Uterus (tissue), 4 donors: ENCODE results near the gene GMDS. TPM values are rescaled to one million over a fixed set of nuclear protein-coding genes. Genes with fewer than 3 reads are reported as not detected.

ENCODE experiments used
- DNase-seq, 2 donors: peaks; one replicate each; pipeline ENCODE4 v3.0.0-alpha.2; 2019 to 2020
- H3K27ac ChIP-seq, 2 donors: fragments of 200-600 bp; sonication (generic); 1 replicate in 1 of 2; 2 replicates in 1 of 2; pipeline ENCODE4 v1.5.1; 2016 to 2018
- H3K27me3 ChIP-seq, 2 donors: fragments of 200-600 bp; sonication (generic); one replicate each; pipeline ENCODE4 v1.5.1; 2018 to 2019; ENCODE audit warnings: control low read depth in 1 of 2
- H3K36me3 ChIP-seq, 2 donors: fragments of 200-600 bp; sonication (generic); one replicate each; pipeline ENCODE4 v1.5.1; 2019; ENCODE audit warnings: control low read depth in 1 of 2
- H3K4me1 ChIP-seq, 2 donors: fragments of 200-600 bp; sonication (generic); one replicate each; pipeline ENCODE4 v1.5.1; 2018 to 2019; ENCODE audit warnings: control low read depth in 1 of 2
- H3K4me3 ChIP-seq, 2 donors: fragments of 200-600 bp; sonication (generic); 1 replicate in 1 of 2; 2 replicates in 1 of 2; pipeline ENCODE4 v1.5.1; 2018 to 2019; ENCODE audit warnings: mild to moderate bottlenecking in 1 of 2
- H3K9me3 ChIP-seq, 2 donors: fragments of 200-600 bp; sonication (generic); one replicate each; pipeline ENCODE4 v1.5.1; 2019; ENCODE audit warnings: control low read depth in 1 of 2
- POLR2A ChIP-seq, 2 donors: fragments of 450-650 bp; IDR thresholded peaks; one replicate each; pipeline ENCODE4 v1.6.1; 2016; ENCODE audit warnings: antibody characterized with exemption in 2 of 2, mild to moderate bottlenecking in 1 of 2, moderate library complexity in 1 of 2
- intact Hi-C: fragments of 100-400 bp; cut with DNase I; formaldehyde crosslinking; loops from one replicate; pipeline ENCODE4 v1.15.1; 2023; ENCODE audit warnings: low total_unique reads
- total RNA-seq, 4 donors: library from RNA; depleted of rRNA in 3 of 4; stranded (reverse); fragments of >200 nt in 3 of 4; gene quantifications; one replicate each; pipeline versions ENCODE4 v1.1.0 to v1.2.4, GENCODE V29; 2014 to 2023
- TF ChIP-seq, protein P1 (sequence below), 4 experiments: fragments of 200-600 bp in 2 of 4; fragments of 450-650 bp in 2 of 4; sonication (generic) in 2 of 4; IDR thresholded peaks; one replicate each; pipeline ENCODE4 v1.5.1; 2016 to 2019; ENCODE audit warnings: antibody characterized with exemption in 4 of 4, mild to moderate bottlenecking in 2 of 4, moderate library complexity in 1 of 4
- donor health status: DM: yes; HTN: yes; CAD: no.

GMDS gene
- total RNA-seq, 4 donors from 2014 or later, result 5.3 to 17.4 (median 12.9) TPM

DNA sequence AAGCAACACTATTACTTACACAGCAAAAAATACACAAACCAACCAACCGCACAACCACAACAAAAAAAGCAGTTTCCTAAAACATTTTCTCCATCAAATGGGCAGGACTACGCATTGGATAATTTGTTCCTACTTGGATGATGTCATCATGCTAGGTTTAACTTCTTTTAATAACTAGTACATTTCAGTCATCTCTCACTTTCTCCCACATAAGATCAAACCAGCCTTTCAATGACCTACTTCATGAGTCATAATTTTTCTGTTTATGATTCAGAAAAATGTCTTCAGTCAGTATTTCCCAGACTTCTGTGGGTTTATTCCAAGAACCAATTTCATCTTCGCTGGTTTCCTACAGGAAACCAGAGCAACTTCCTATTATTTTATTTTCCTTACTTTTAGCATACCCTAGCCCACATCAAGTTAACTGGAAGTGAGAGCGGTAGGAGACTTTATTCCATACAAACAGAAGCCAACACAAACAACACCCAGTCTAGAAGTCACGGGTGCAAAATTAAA, 134.2 kb downstream of the GMDS start:
- Histone ChIP-seq H3K4me1 (no peaks in the 10 kb centered on the region), H3K4me3 (no peak overlapping the region), H3K27me3 (no peaks in the 10 kb centered on the region), H3K27ac (no peak overlapping the region), H3K9me3 (no peaks in the 10 kb centered on the region), H3K36me3 (no peaks in the 10 kb centered on the region)
- TF ChIP-seq POLR2A (IDR thresholded peaks at IDR 0.05), result no peak
- TF ChIP-seq, protein P1, sequence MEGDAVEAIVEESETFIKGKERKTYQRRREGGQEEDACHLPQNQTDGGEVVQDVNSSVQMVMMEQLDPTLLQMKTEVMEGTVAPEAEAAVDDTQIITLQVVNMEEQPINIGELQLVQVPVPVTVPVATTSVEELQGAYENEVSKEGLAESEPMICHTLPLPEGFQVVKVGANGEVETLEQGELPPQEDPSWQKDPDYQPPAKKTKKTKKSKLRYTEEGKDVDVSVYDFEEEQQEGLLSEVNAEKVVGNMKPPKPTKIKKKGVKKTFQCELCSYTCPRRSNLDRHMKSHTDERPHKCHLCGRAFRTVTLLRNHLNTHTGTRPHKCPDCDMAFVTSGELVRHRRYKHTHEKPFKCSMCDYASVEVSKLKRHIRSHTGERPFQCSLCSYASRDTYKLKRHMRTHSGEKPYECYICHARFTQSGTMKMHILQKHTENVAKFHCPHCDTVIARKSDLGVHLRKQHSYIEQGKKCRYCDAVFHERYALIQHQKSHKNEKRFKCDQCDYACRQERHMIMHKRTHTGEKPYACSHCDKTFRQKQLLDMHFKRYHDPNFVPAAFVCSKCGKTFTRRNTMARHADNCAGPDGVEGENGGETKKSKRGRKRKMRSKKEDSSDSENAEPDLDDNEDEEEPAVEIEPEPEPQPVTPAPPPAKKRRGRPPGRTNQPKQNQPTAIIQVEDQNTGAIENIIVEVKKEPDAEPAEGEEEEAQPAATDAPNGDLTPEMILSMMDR (IDR thresholded peaks at IDR 0.05), result no peak
- intact Hi-C loops, result no loop called here
- DNase-seq, result no peak

DNA sequence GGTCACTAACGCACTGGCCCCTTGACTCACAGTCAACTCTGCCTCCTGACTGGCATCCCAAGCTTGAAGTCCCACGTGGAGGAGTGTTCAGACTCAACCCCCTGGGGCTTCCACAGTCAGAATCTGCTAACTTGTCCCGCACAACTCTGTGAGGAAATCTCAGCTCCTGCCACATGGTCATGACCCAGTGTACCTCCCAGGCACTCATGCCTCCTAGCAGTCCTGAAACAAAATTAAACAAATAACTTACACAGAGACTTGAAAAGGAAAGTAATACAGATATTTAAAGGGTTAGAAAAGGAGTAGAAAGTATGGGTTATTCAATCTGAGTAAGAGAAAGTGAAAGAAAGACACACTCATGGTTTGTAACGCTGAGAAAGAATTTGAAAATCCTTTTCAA, 134.9 kb downstream of the GMDS start:
- no peaks in the 10 kb centered on the region for H3K4me1 ChIP-seq
- no peak overlapping the region for H3K27ac ChIP-seq
- H3K27me3 ChIP-seq, result no peaks in the 10 kb centered on the region
- no peak for DNase-seq
- intact Hi-C loops, result no loop called here
- H3K4me3 ChIP-seq, result no peak overlapping the region
- H3K36me3 ChIP-seq, result no peaks in the 10 kb centered on the region
- TF ChIP-seq, protein P1 (IDR thresholded peaks at IDR 0.05), result no peak
- TF ChIP-seq POLR2A (IDR thresholded peaks at IDR 0.05), result no peak
- no peaks in the 10 kb centered on the region for H3K9me3 ChIP-seq

DNA sequence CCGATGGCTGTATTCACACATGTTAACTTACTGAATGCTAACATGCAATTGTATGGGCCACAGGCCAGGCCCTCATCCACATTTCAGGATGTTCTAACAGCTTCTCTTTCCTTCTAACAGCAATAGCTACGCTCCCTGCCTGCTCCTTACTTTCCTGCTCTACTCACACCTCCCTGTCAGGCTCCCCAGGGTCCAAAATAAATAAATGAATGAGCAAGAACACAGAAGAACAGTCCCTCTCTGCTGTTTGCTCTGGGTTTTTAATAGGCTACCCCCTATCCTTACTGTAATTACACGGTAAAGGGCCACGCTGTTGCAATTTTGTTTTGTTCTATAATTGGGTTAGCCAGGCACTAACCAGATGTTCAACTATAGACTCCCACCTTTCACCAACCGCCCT, 135.6 kb downstream of the GMDS start:
- no peaks in the 10 kb centered on the region for H3K9me3 ChIP-seq
- no peak for DNase-seq
- no peak overlapping the region for H3K27ac ChIP-seq
- H3K4me1 ChIP-seq, result no peaks in the 10 kb centered on the region
- TF ChIP-seq POLR2A (IDR thresholded peaks at IDR 0.05), result no peak
- TF ChIP-seq, protein P1 (IDR thresholded peaks at IDR 0.05), result no peak
- no peaks in the 10 kb centered on the region for H3K27me3 ChIP-seq
- intact Hi-C loops, result no loop called here
- H3K36me3 ChIP-seq, result no peaks in the 10 kb centered on the region
- H3K4me3 ChIP-seq, result no peak overlapping the region

DNA sequence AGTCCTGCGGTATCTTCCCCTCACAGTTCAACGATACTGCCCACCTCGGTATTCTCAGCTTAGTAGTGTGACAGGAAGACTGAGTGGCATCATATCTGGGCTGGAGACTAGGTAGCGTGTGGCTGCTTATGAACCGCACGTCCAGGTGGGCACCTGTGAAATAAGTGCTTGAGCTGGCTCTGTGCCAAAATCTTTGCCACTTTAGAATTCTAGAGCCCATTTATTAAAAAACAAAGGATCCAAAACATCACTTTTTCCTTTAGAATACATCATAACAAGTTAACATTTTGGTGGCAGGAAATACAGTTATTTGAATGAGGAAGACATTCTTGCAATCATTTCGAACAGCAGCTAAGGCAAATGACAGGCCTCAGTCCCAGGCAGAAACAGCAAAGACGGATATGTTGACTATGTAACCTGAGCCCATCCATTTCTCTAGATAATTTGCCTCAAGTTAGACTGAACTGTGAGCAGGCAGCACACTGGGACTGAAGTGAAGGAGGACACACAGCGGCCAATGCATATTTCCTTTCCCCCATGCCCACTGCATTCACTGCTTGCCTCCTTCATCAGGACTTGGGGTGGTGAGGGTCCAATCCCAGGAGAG, 136.6 kb downstream of the GMDS start:
- DNase-seq, result no peak
- Histone ChIP-seq H3K36me3 (no peaks in the 10 kb centered on the region), H3K4me1 (no peaks in the 10 kb centered on the region), H3K27me3 (no peaks in the 10 kb centered on the region), H3K27ac (no peak overlapping the region), H3K4me3 (no peak overlapping the region), H3K9me3 (no peaks in the 10 kb centered on the region)
- TF ChIP-seq, protein P1 (IDR thresholded peaks at IDR 0.05), result no peak
- no peak for TF ChIP-seq POLR2A (IDR thresholded peaks at IDR 0.05)
- intact Hi-C loops, result no loop called here

DNA sequence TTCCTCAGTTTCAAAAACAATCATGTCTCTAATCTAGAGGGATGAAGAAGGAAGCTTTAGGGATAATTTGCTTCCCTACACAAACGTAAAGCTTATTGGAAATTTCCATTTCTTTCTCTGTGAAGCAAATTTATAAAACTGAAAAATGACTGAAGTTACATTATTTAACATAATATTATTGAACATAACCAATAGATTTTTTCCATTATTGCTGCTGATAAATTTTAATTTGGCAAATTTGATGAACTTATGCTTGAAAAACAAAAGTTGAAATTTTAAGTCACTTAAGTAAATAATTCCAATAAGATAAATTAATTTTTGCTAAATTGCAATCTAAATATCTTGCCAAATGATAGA, 140.9 kb downstream of the GMDS start:
- Histone ChIP-seq H3K36me3 (no peaks in the 10 kb centered on the region), H3K4me3 (no peak overlapping the region), H3K27me3 (no peaks in the 10 kb centered on the region), H3K27ac (no peak overlapping the region), H3K9me3 (no peaks in the 10 kb centered on the region), H3K4me1 (no peaks in the 10 kb centered on the region)
- intact Hi-C loops, result no loop called here
- TF ChIP-seq, protein P1 (IDR thresholded peaks at IDR 0.05), result no peak
- TF ChIP-seq POLR2A (IDR thresholded peaks at IDR 0.05), result no peak
- DNase-seq, result no peak
